T-helper 22 cell (primary cell): ENCODE results near the gene IPMK.

Experiments
- DNase-seq: peaks from one replicate; pipeline ENCODE4 v3.0.0-alpha.2; 2020; ENCODE audit warnings: low read depth

Gene IPMK

DNA sequence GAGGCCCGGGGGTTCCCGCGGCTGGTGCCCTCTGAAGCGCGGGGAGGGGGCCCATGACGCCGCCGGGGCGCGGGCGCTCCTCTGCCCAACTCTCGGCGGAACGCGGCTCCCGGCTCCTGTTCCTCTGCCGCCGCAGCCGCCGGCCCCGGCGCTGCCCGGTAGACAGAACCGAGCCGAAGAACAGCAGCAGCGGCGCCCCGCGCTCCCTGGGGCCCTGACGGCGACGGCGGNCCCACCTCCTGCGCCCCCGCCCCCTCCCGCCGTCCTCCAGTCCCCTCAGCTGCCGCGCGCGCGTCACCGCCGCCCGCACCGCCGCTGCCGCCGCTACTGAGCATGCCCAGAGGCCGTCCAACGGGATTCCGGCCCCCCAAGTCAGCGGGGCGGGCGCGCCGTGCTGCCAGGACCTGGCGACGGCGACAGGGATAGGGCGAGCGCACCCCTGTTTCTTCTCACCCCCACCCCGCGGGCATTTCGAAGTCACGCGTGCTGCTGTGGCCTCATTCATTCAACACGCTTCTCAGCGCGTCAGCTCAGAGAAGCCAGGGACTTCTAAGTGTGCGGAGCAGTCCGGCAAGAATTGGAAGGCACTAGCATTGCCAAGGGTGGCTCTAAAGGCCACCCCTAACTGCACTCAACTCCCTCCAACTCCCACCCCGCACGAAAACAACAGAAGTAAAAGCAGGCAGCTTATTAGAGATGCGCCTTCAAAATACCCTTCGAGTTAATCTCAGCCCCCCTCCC, at the start of gene IPMK:
TSS of gene IPMK (minus strand) at position 182 of the 741 bp plus-strand sequence. CDS start 283 bp downstream, outside the sequence.
- DNase-seq = peak; percentile 94

GRCh38 chr10:58316874-58317273, 49.2 kb upstream of the IPMK start:
- no peak for DNase-seq

DNA sequence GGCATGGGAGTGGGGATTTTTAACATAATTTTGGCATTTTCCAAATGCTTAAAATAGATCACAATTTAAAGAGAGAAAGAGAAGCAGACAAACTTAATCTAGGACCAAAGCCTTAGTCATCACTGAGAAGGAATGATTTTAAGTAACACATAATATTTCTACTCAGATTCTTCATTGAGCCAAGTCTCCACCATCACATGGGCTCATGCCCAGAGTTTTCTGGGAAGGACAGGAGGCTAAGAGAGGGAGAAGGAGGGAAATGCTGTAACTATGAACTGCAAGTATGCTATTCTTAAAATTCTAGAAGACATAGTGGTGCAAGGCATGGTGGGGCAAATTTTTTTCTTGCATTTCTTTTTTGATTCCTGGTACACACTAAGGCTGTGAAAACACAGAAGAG, 43.3 kb upstream of the IPMK start:
- DNase-seq = no peak

- no peak for DNase-seq
Measured at GRCh38 chr10:58307676-58308075, 40.0 kb upstream of the IPMK start.

GRCh38 chr10:58305821-58306220, 38.1 kb upstream of the IPMK start:
- no peak for DNase-seq

- DNase-seq = no peak
Measured at GRCh38 chr10:58304099-58304633, 36.5 kb upstream of the IPMK start.

GRCh38 chr10:58302254-58302653, 34.6 kb upstream of the IPMK start:
- no peak for DNase-seq

GRCh38 chr10:58300676-58301075, 33.0 kb upstream of the IPMK start:
- DNase-seq = no peak

DNA sequence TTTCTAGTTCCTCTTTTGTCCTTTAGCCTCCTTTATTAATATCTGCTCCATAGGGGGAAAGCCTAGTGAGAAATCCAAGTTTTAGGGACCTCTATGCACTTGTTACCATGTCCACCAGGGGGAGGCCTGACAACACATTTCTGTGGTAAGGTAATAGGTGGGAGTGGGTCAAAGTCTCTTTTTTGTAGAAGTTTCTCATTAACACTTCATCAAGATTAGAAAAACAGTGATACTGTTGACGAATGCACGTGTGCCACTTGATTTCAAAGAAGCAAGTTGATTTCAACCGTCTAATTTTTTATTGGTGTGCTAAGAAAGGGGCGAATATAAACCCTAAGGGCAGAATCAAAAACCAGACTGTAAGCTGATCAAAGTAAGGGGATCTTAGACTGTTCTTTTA, 31.9 kb upstream of the IPMK start:
- DNase-seq = peak; percentile 19

DNA sequence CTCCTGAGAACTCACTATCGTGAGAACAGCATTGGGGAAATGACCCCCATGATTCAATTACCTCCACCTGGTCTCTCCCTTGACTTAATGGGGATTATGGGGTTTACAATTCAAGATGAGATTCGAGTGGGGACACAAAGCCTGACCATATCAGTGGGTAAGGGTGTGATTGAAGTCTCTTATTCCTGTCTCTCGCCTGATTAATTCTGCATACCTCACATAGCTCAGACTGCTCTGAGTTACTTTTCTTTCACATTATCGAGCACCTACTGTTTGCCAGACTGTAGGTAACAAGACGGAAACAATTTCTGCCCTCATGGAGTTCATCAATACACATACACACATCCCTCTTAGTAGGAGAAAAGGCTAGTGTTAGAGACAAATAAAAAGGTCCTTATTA, 26.3 kb upstream of the IPMK start:
- DNase-seq = no peak

DNA sequence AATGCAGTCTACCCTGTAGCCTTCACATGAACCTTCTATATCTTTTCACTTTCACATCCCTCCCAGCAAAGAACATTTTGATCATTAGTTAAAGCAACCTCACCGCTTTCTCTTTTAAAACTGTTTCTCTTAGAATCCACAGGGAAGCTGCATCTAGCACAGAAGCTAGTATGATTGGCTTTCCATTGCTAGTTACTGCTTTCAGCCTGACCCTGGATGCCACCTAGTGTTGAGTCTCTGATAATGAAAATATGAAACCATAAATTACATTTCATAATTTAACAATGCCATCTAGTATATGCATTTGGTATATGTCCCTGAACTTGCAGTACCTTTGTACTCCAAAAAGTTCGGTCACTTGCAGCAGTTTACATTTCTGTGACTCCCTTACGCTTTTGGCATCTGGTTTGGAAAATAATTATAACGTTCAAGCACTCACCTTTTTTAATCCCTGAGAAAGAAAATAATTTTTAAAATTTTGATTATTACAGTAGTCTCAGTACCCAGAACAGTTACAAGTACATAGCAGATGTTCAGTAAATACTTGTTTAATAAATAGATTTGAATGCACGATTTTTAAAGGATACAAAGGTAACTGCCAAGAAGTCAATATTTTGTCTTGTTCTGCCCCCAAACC, 24.0 kb upstream of the IPMK start:
- DNase-seq = no peak

DNA sequence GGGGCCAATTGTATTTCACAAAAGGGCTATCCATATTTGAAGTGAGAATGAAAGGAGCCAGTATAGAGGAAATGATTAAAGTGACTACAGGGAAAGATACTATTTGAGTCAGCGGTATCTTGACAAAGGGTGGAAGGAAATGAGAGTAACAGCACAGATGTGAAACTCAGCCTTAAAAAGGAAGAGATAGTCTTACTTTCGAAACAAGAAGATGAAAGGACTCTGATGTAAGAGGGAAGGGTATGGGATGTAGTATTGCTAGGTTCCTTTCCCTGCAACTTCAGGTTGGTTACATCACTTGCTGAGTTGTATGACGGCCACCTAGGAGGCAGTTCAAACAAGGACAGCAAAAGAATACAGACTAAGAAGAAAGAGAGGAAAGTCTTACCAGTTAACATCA, 14.9 kb upstream of the IPMK start:
- DNase-seq = no peak

DNA sequence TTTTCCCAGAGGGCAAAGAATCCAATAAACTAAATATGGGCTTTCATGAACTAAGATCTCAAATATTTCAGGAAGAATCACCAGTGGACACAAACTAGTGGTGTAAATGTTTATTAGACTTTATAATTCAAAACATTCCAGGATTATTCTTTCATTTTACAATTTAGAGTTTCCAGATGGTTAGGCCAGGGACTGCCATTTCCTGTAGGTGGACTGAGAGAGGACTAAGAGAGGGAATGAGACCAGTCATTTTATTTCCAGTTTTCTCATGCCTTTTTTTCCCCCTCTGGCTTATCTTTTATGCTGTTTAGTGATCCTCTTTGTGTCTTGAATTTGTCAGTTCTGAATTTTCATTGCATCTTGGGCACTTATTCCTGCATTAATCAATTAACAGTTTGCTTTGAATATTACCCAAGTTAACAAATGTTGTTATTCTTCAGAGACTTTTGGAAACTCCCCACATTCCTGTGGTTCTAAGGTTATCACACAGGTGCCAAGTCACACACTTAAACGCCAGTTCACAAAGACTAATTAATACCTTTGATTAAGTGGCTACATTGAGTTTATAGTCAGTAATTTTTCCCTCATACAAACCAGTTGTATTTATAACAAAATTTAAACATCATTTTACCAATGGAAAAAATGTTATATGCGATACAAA, 13.5 kb upstream of the IPMK start:
- no peak for DNase-seq

DNA sequence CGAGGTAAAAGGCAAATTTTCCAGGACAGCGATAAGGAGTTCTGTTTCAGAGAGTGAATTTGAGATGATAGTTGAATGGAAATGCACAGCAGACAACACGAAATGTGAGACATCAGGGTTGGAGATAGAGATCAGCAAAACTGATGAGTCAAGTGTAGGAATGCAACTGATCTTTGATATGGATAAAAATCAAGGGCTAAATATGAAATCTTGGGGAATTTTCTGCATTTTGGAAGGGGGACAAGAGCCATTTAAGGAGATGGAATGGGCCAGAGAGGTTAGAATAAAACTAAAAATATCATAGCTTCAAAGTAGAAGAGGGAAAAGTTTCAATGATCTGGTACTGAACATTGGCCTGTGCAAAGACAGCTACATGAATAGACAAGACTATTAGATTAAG, 12.8 kb upstream of the IPMK start:
- DNase-seq = no peak

DNA sequence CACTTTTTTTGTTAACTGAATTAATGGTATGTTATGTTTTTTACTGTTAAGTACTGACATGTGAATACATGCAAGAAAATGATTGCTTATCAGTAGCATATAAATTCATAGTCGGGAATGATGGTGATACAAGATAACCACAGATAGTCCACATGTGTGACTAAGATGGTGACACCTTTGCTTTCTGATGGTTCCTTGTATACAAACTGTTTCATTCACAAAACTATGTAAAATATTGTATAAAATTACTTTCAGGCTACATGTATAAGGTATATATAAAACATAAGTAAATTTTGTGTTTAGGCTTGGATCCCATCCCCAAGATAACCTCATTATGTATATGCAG, 11.2 kb upstream of the IPMK start:
- no peak for DNase-seq

DNA sequence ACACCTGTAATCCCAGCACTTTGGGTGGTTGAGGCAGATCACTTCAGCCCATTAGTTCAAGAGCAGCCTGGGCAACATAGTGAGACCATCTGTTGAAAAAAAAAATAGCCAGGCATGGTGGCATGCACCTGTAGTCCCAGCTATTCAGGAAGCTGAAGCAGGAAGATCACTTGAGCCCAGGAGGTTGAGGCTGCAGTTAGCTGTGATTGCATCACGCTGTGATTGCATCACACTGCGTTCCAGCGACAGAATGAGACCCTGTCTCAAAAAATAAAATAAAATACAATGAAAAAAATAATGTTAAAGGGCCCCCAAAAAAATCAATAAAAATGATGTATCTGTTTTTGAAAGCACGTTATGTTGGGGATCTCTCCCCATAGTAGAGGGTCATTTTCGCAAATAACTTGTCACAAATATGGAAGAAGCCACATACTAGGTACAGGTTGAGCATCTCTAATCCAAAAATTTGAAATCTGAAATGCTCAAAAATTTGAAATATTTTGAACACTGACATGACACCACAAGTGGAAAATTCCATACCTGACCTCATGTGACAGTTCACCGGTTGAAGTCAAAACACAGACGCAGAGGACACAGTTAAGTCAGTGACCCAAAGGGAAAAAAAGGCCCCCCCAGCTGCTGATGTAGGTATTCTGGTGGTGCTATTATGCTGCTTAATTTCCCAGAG, 10.7 kb upstream of the IPMK start:
- no peak for DNase-seq

DNA sequence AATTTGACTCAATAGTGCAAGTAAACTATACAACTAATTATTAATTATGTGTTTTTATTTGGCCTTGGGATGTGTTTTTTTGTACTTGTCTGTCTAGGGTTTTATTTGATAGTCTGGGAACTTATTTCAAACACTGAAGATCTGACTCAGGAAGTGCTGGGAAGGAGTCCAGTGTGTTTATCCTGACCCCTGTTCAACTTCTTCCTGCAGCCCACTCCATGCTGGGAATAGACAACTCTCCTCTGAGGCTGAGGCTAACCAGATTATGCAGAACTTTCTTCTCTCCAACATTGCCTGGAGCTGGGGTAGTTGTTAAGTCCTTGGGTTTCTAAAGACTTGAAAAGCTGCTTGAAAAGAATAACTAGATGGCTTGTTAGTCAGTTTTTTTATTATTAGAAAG, 8.2 kb upstream of the IPMK start:
- DNase-seq = no peak

DNA sequence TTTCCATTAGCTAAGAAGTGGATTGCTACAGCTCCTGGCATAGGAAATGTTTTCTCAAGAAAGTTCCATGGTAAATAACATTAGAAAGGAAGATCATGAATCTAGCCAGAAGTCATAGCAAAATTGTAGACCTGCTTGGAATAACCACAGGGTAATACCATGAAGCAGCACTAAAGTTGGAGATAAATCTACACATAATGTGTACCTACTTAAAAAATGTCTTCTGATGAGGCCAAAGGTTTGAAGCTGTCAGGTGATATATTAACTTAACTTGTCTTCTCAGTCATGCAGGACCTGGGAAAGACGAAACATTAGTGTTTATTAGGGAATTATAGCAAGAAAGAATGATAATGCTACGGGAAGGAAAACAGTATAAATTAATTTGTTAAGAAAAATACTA, 7.6 kb upstream of the IPMK start:
- no peak for DNase-seq

GRCh38 chr10:58269782-58270290, 2.1 kb upstream of the IPMK start:
- DNase-seq = no peak

- DNase-seq = peak; percentile 91
Measured at GRCh38 chr10:58268946-58269781, 1.5 kb upstream of the IPMK start, which contains the start of gene CISD1. Gene CISD1, plus strand, starts transcription at chr10:58269162. Its CDS starts 112 bp downstream, at chr10:58269274.

DNA sequence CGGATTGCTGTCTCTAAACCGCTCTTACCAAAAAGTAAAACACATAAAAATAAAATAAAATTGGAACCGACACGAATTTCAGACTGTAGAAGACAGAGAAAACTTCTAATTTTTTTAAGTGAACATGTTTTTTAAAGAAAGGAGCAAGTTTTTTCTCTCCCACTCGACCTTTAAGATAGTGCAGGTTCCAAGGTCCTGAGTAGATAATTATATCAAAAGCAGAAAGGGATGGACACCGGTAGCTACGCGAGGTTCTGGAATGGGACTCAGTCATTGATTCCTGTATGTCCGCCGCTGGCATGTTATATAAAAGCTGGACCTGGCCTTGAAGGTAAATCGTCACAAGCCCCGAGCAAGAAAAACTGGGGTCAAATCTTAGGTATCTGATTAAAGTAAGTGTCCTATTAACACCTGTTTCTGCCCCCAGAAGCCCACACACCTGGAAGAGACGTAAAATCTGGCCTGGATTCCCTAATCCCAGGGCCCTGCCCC, 806 bp upstream of the IPMK start:
- DNase-seq = no peak
